Liver (tissue), 3 donors: ENCODE measurements around the gene HNRNPUL1.

ENCODE experiments used
- ATF3 ChIP-seq: IDR thresholded peaks from 2 replicates; pipeline ENCODE4 v1.6.1; 2016; ENCODE audit warnings: antibody characterized with exemption
- CTCF ChIP-seq: fragments of 150-350 bp; IDR thresholded peaks from 2 replicates; pipeline ENCODE4 v1.5.1; 2017; ENCODE audit warnings: improper control_type of control experiment, low read depth, low read length; ENCODE audit not compliant: missing input control
- MAX ChIP-seq: IDR thresholded peaks from 2 replicates; pipeline ENCODE4 v1.6.1; 2016; ENCODE audit warnings: antibody characterized with exemption
- RAD21 ChIP-seq, 2 donors: IDR thresholded peaks; 2 replicates each; pipeline ENCODE4 v1.6.1; 2016; ENCODE audit warnings: antibody characterized with exemption in 2 of 2, mild to moderate bottlenecking in 2 of 2
- RXRA ChIP-seq, 2 donors: IDR thresholded peaks; 2 replicates each; pipeline ENCODE4 v1.6.1; 2017 to 2018; ENCODE audit warnings: antibody characterized with exemption in 2 of 2, mild to moderate bottlenecking in 1 of 2
- SP1 ChIP-seq: IDR thresholded peaks from 2 replicates; pipeline ENCODE4 v1.6.1; 2018; ENCODE audit warnings: antibody characterized with exemption, mild to moderate bottlenecking
- YY1 ChIP-seq: IDR thresholded peaks from 2 replicates; pipeline ENCODE4 v1.6.1; 2016; ENCODE audit warnings: antibody characterized with exemption, mild to moderate bottlenecking
- donor health status: healthy.
- donor health status: healthy.

GRCh38 chr19:41273076-41273475 lies 8.9 kb downstream of the HNRNPUL1 start:
- TF ChIP-seq CTCF (no peak), RAD21 (IDR thresholded peaks at IDR 0.05) (no peak), YY1 (no peak), MAX (no peak), ATF3 (no peak), RXRA (IDR thresholded peaks at IDR 0.05) (no peak), SP1 (no peak)
